Activated T-cell treated with anti-CD3 and anti-CD28 coated beads, Interleukin-2, amount 50 U/mL, for 1 hour (primary cell): ENCODE data around the gene MMP12.
"Not testable (repeated sequence)": the region's sequence is repeated elsewhere in the genome, so short reads cannot be mapped to it uniquely, and the experiment has no call there.

ENCODE experiments used
- DNase-seq: peaks from one replicate; pipeline ENCODE4 v3.0.0-alpha.2; 2020

Gene MMP12

GRCh38 chr11:102874852-102875251 lies at the start of gene MMP12:
MMP12 (minus strand) TSS chr11:102874982; CDS start chr11:102874937, 45 bp downstream.
- no peak for DNase-seq

- DNase-seq: no peak
Observed at GRCh38 chr11:102921587-102922220, 46.9 kb upstream of the MMP12 start.

- no peak for DNase-seq
Observed at GRCh38 chr11:102920118-102920684, 45.4 kb upstream of the MMP12 start.

GRCh38 chr11:102915044-102915375 lies 40.2 kb upstream of the MMP12 start:
- DNase-seq: no peak

- no peak for DNase-seq
Observed at GRCh38 chr11:102914238-102915043, 39.7 kb upstream of the MMP12 start.

GRCh38 chr11:102912482-102912830 lies 37.7 kb upstream of the MMP12 start:
- no peak for DNase-seq

- no peak for DNase-seq
Observed at GRCh38 chr11:102911758-102912481, 37.1 kb upstream of the MMP12 start.

- not testable (repeated sequence) for DNase-seq
Observed at GRCh38 chr11:102905848-102906247, 31.1 kb upstream of the MMP12 start.

- not testable (repeated sequence) for DNase-seq
Observed at GRCh38 chr11:102903895-102904294, 29.1 kb upstream of the MMP12 start.

- DNase-seq: no peak
Observed at GRCh38 chr11:102900346-102900745, 25.6 kb upstream of the MMP12 start.

GRCh38 chr11:102891736-102892135 lies 17.0 kb upstream of the MMP12 start:
- DNase-seq: no peak

- DNase-seq: no peak
Observed at GRCh38 chr11:102886999-102887398, 12.2 kb upstream of the MMP12 start.

GRCh38 chr11:102883141-102883540 lies 8.4 kb upstream of the MMP12 start:
- DNase-seq: no peak

GRCh38 chr11:102882389-102883024 lies 7.7 kb upstream of the MMP12 start:
- DNase-seq: no peak

- no peak for DNase-seq
Observed at GRCh38 chr11:102879801-102880200, 5.0 kb upstream of the MMP12 start.

- DNase-seq: no peak
Observed at GRCh38 chr11:102878595-102878994, 3.8 kb upstream of the MMP12 start.

- DNase-seq: not testable (repeated sequence)
Observed at GRCh38 chr11:102869354-102869964, 5.3 kb downstream of the MMP12 start.

GRCh38 chr11:102868339-102868738 lies 6.4 kb downstream of the MMP12 start:
- DNase-seq: no peak

GRCh38 chr11:102864724-102865123 lies 10.1 kb downstream of the MMP12 start:
- DNase-seq: no peak

GRCh38 chr11:102853956-102854355 lies 20.8 kb downstream of the MMP12 start:
- DNase-seq: no peak

- DNase-seq: no peak
Observed at GRCh38 chr11:102853055-102853454, 21.7 kb downstream of the MMP12 start.

GRCh38 chr11:102850973-102851745 lies 23.6 kb downstream of the MMP12 start:
- no peak for DNase-seq
